Spinal cord (tissue), 10 donors: Measurements from ENCODE around the gene PLXNB3. TPM values are rescaled to one million over a fixed set of nuclear protein-coding genes. Genes with fewer than 3 reads are reported as not detected.
A peak's percentile ranks its signal among the peaks of the same experiment; 100 is the strongest.
"Not testable (repeated sequence)": the region's sequence is repeated elsewhere in the genome, so short reads cannot be mapped to it uniquely, and the experiment has no call there.

Experiments
- DNase-seq, 6 donors: peaks; one replicate each; pipeline versions ENCODE4 v3.0.0 to v3.0.0-alpha.2; 2013 to 2015; ENCODE audit warnings: low spot score in 6 of 6, low read depth in 4 of 6
- H3K27ac ChIP-seq: one replicate; pipeline ENCODE4 v1.5.1; 2013; ENCODE audit warnings: low read depth, low read length, control low read depth
- H3K27me3 ChIP-seq: one replicate; pipeline ENCODE4 v1.6.1; 2013; ENCODE audit warnings: low read length; ENCODE audit not compliant: control insufficient read depth, insufficient read depth
- H3K36me3 ChIP-seq: one replicate; pipeline ENCODE4 v1.6.1; 2013; ENCODE audit warnings: low read length; ENCODE audit not compliant: control insufficient read depth, insufficient read depth
- H3K4me1 ChIP-seq: one replicate; pipeline ENCODE4 v1.6.1; 2013; ENCODE audit warnings: low read length; ENCODE audit not compliant: control insufficient read depth, insufficient read depth
- H3K4me3 ChIP-seq: one replicate; pipeline ENCODE4 v1.5.1; 2013; ENCODE audit warnings: low read depth, low read length, control low read depth
- H3K9me3 ChIP-seq: one replicate; pipeline ENCODE4 v1.6.1; 2013; ENCODE audit warnings: low read length; ENCODE audit not compliant: control insufficient read depth, insufficient read depth
- WGBS: methylation state at CpG from one replicate; pipeline ENCODE4 v1.1.5; 2013; ENCODE audit warnings: missing lambda C conversion rate; ENCODE audit not compliant: insufficient coverage; 5-methylcytosine and 5-hydroxymethylcytosine counted together
- polyA plus RNA-seq, 2 donors: library from polyadenylated mRNA; unstranded; fragments of 120-200 nt; gene quantifications; one replicate each; pipeline ENCODE4 v1.2.1, GENCODE V29; 2013; ENCODE audit not compliant: insufficient read length in 2 of 2
- total RNA-seq, 2 donors: library from RNA; depleted of rRNA in 1 of 2; stranded (reverse); fragments of 120-200 nt in 1 of 2; fragments of >200 nt in 1 of 2; gene quantifications; one replicate each; pipeline versions ENCODE4 v1.2.3 to v1.2.4, GENCODE V29; 2013 to 2014
- donor health status: healthy.

PLXNB3 gene
- total and polyA plus RNA-seq, 4 donors: 14.6 to 136 (median 76.7) TPM

- Histone ChIP-seq H3K36me3 (peaks cover 75% of the 10 kb centered on the region), H3K4me1 (peaks cover 2% of the 10 kb centered on the region), H3K4me3 (no peak overlapping the region), H3K27ac (no peak overlapping the region), H3K9me3 (no peaks in the 10 kb centered on the region), H3K27me3 (no peaks in the 10 kb centered on the region)
- no peak for DNase-seq
- 88% methylated on average over 26 of the region's 28 CpGs for WGBS
These were observed 43.0 kb downstream of the PLXNB3 start for GRCh38 chrX:153806999-153807575.

GRCh38 chrX:153807976-153808375 lies 43.9 kb downstream of the PLXNB3 start:
- H3K36me3 ChIP-seq: peaks cover 66% of the 10 kb centered on the region
- H3K27me3 ChIP-seq: no peaks in the 10 kb centered on the region
- no peak for DNase-seq
- no peak overlapping the region for H3K4me3 ChIP-seq
- no peaks in the 10 kb centered on the region for H3K9me3 ChIP-seq
- H3K4me1 ChIP-seq: peaks cover 7% of the 10 kb centered on the region
- WGBS: 91% methylated on average over 19 of the region's 19 CpGs
- H3K27ac ChIP-seq: no peak overlapping the region

GRCh38 chrX:153812220-153812619 lies 48.2 kb downstream of the PLXNB3 start:
- 36% methylated on average over 10 of the region's 14 CpGs for WGBS
- peaks cover 18% of the 10 kb centered on the region for H3K4me1 ChIP-seq
- no peak overlapping the region for H3K27ac ChIP-seq
- no peaks in the 10 kb centered on the region for H3K9me3 ChIP-seq
- no peak overlapping the region for H3K4me3 ChIP-seq
- peaks cover 24% of the 10 kb centered on the region for H3K36me3 ChIP-seq
- no peaks in the 10 kb centered on the region for H3K27me3 ChIP-seq
- peak in 1 of 6 donors; percentile 82 for DNase-seq

- no peak for DNase-seq
- Histone ChIP-seq H3K27me3 (no peaks in the 10 kb centered on the region), H3K27ac (no peak overlapping the region), H3K4me1 (peaks cover 23% of the 10 kb centered on the region), H3K4me3 (no peak overlapping the region), H3K36me3 (peaks cover 16% of the 10 kb centered on the region), H3K9me3 (no peaks in the 10 kb centered on the region)
- 81% methylated on average over 3 of the region's 5 CpGs for WGBS
These were observed 49.1 kb downstream of the PLXNB3 start for GRCh38 chrX:153813161-153813560.

- peaks cover 6% of the 10 kb centered on the region for H3K36me3 ChIP-seq
- WGBS: 75% methylated on average over 19 of the region's 19 CpGs
- no peak for DNase-seq
- H3K27ac ChIP-seq: no peak overlapping the region
- no peaks in the 10 kb centered on the region for H3K27me3 ChIP-seq
- peaks cover 35% of the 10 kb centered on the region for H3K4me1 ChIP-seq
- H3K4me3 ChIP-seq: no peak overlapping the region
- no peaks in the 10 kb centered on the region for H3K9me3 ChIP-seq
These were observed 50.7 kb downstream of the PLXNB3 start for GRCh38 chrX:153814591-153815315.

- Histone ChIP-seq H3K36me3 (no peaks in the 10 kb centered on the region), H3K27ac (no peak overlapping the region), H3K4me3 (no peak overlapping the region), H3K27me3 (no peaks in the 10 kb centered on the region), H3K9me3 (no peaks in the 10 kb centered on the region), H3K4me1 (peaks cover 44% of the 10 kb centered on the region)
- DNase-seq: peak in 1 of 6 donors; percentile 36
- WGBS: 58% methylated on average over 16 of the region's 25 CpGs
These were observed 53.0 kb downstream of the PLXNB3 start for GRCh38 chrX:153816831-153817690.

- H3K27me3 ChIP-seq, H3K9me3 ChIP-seq, H3K27ac ChIP-seq, H3K4me3 ChIP-seq, H3K36me3 ChIP-seq, DNase-seq: not testable (repeated sequence)
- peaks cover 41% of the 10 kb centered on the region for H3K4me1 ChIP-seq
- WGBS: 86% methylated on average over 7 of the region's 9 CpGs
These were observed 54.0 kb downstream of the PLXNB3 start for GRCh38 chrX:153818064-153818463.

GRCh38 chrX:153818571-153819383 lies 54.7 kb downstream of the PLXNB3 start:
- H3K9me3 ChIP-seq: no peaks in the 10 kb centered on the region
- H3K4me3 ChIP-seq: peak overlapping the region; percentile 38
- H3K36me3 ChIP-seq: no peaks in the 10 kb centered on the region
- H3K27ac ChIP-seq: peak overlapping the region; percentile 50
- H3K4me1 ChIP-seq: peaks cover 38% of the 10 kb centered on the region
- no peaks in the 10 kb centered on the region for H3K27me3 ChIP-seq
- peak in 2 of 6 donors; percentile 77 to 82 for DNase-seq
- WGBS: 13% methylated on average over 67 of the region's 67 CpGs
